ENCODE measurements around the gene FSTL5.

DNA sequence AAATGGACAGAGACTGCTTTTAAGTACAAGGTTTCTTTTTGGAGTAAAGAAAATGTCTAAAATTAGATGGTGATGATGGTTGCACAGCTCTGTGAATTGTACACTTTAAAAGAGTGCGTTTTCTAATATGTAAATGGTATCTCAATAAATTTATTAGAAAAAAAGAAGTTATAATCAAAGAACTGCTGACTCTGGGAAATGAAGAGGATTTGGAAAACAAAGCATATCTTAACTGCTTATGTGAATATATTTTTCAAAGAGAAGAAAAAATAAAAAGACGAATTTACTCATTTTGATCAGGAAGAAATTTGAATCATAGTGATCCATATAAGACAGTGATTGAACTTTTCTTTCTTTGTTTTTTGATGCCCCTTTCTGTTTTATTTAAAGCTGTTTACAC is 45.9 kb upstream of the FSTL5 start:
- TF ChIP-seq, protein P1, sequence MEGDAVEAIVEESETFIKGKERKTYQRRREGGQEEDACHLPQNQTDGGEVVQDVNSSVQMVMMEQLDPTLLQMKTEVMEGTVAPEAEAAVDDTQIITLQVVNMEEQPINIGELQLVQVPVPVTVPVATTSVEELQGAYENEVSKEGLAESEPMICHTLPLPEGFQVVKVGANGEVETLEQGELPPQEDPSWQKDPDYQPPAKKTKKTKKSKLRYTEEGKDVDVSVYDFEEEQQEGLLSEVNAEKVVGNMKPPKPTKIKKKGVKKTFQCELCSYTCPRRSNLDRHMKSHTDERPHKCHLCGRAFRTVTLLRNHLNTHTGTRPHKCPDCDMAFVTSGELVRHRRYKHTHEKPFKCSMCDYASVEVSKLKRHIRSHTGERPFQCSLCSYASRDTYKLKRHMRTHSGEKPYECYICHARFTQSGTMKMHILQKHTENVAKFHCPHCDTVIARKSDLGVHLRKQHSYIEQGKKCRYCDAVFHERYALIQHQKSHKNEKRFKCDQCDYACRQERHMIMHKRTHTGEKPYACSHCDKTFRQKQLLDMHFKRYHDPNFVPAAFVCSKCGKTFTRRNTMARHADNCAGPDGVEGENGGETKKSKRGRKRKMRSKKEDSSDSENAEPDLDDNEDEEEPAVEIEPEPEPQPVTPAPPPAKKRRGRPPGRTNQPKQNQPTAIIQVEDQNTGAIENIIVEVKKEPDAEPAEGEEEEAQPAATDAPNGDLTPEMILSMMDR (IDR thresholded peaks at IDR 0.05), result no peak
- no peak for TF ChIP-seq POLR2A (IDR thresholded peaks at IDR 0.05)
